Retinal pigment epithelial cell (primary cell): Measurements from ENCODE around the gene TBC1D23.
"Not testable (repeated sequence)": the region's sequence is repeated elsewhere in the genome, so short reads cannot be mapped to it uniquely, and the experiment has no call there.

ENCODE experiments used
- DNase-seq: peaks from one replicate; pipeline ENCODE4 v3.0.0-alpha.2; 2010; ENCODE audit warnings: low read depth
- H3K4me3 ChIP-seq: 2 replicates; pipeline ENCODE4 v1.5.1; 2011; ENCODE audit warnings: mild to moderate bottlenecking, low read length, control low read depth, moderate library complexity
- CTCF ChIP-seq: conservative IDR thresholded peaks from 2 replicates; pipeline ENCODE4 v1.5.1; 2011; ENCODE audit warnings: low read depth, low read length, control low read depth, inconsistent platforms

The TBC1D23 gene

GRCh38 chr3:100238599-100238998 is 22.2 kb upstream of the TBC1D23 start:
- DNase-seq, result no peak
- no peak for TF ChIP-seq CTCF
- no peak overlapping the region for H3K4me3 ChIP-seq

- not testable (repeated sequence) for H3K4me3 ChIP-seq, DNase-seq
Observed at GRCh38 chr3:100242471-100242870, 18.3 kb upstream of the TBC1D23 start.

- TF ChIP-seq CTCF, result no peak
- no peak overlapping the region for H3K4me3 ChIP-seq
- DNase-seq, result no peak
Observed at GRCh38 chr3:100244264-100244663, 16.5 kb upstream of the TBC1D23 start.

- no peak overlapping the region for H3K4me3 ChIP-seq
- DNase-seq, result no peak
- no peak for TF ChIP-seq CTCF
Observed at GRCh38 chr3:100245136-100245535, 15.7 kb upstream of the TBC1D23 start.

- no peak for TF ChIP-seq CTCF
- no peak overlapping the region for H3K4me3 ChIP-seq
- no peak for DNase-seq
Observed at GRCh38 chr3:100245927-100246326, 14.9 kb upstream of the TBC1D23 start.

- no peak for TF ChIP-seq CTCF
- no peak overlapping the region for H3K4me3 ChIP-seq
- DNase-seq, result no peak
Observed at GRCh38 chr3:100246999-100247398, 13.8 kb upstream of the TBC1D23 start.

GRCh38 chr3:100252001-100252400 is 8.8 kb upstream of the TBC1D23 start:
- H3K4me3 ChIP-seq, result no peak overlapping the region
- TF ChIP-seq CTCF, result no peak
- DNase-seq, result no peak
